Measurements from ENCODE around the gene KRR1. TPM values are rescaled to one million over a fixed set of nuclear protein-coding genes. Genes with fewer than 3 reads are reported as not detected.
"Not testable (repeated sequence)": the region's sequence is repeated elsewhere in the genome, so short reads cannot be mapped to it uniquely, and the experiment has no call there.

The KRR1 gene
- total and polyA plus RNA-seq, 8 donors, result 6.8 to 23.7 (median 17.1) TPM

GRCh38 chr12:75447691-75448393, 63.6 kb downstream of the KRR1 start:
- WGBS, 2 donors, result 33 to 35% methylated on average over 4 of the region's 4 CpGs
- no peak for TF ChIP-seq CTCF (IDR thresholded peaks at IDR 0.05)
- no peak for ATAC-seq
- Histone ChIP-seq H3K27ac (no peak overlapping the region), H3K36me3 (no peaks in the 10 kb centered on the region), H3K9me3 (no peaks in the 10 kb centered on the region), H3K27me3 (no peaks in the 10 kb centered on the region), H3K4me1 (no peaks in the 10 kb centered on the region), H3K4me3 (no peak overlapping the region)
- DNase-seq, result no peak
- intact Hi-C loops (cut with DNase I), result no loop called here
- FAIRE-seq, result no peak

- Histone ChIP-seq H3K4me3 (no peak overlapping the region), H3K36me3 (no peaks in the 10 kb centered on the region), H3K27ac (no peak overlapping the region), H3K27me3 (no peaks in the 10 kb centered on the region), H3K9me3 (no peaks in the 10 kb centered on the region), H3K4me1 (no peaks in the 10 kb centered on the region)
- no peak for TF ChIP-seq CTCF (IDR thresholded peaks at IDR 0.05)
- DNase-seq, result no peak
- intact Hi-C loops (cut with DNase I), result no loop called here
- FAIRE-seq, result no peak
- ATAC-seq, result no peak
Observed at GRCh38 chr12:75446857-75447256, 64.6 kb downstream of the KRR1 start.

- WGBS, 2 donors, result 68 to 74% methylated on average over 7 of the region's 7 CpGs
- H3K4me1 ChIP-seq; H3K9me3 ChIP-seq; H3K27me3 ChIP-seq; H3K4me3 ChIP-seq; FAIRE-seq; DNase-seq; ATAC-seq; intact Hi-C loops (cut with DNase I); H3K27ac ChIP-seq; H3K36me3 ChIP-seq: not testable (repeated sequence)
Observed at GRCh38 chr12:75445137-75445507, 66.3 kb downstream of the KRR1 start.

GRCh38 chr12:75444429-75445136, 66.8 kb downstream of the KRR1 start:
- DNase-seq (no peak), FAIRE-seq (no peak), ATAC-seq (peak in 2 of 4 donors; percentile 67 to 78)
- TF ChIP-seq CTCF (IDR thresholded peaks at IDR 0.05), result no peak
- H3K27ac ChIP-seq, result no peak overlapping the region
- no peaks in the 10 kb centered on the region for H3K4me1 ChIP-seq
- no peaks in the 10 kb centered on the region for H3K36me3 ChIP-seq
- H3K27me3 ChIP-seq, result no peaks in the 10 kb centered on the region
- intact Hi-C loops (cut with DNase I), result no loop called here
- no peak overlapping the region for H3K4me3 ChIP-seq
- WGBS, 2 donors, result 76 to 81% methylated on average over 6 of the region's 6 CpGs
- no peaks in the 10 kb centered on the region for H3K9me3 ChIP-seq

GRCh38 chr12:75443709-75444108, 67.7 kb downstream of the KRR1 start:
- FAIRE-seq, result no peak
- 35 to 40% methylated on average over 3 of the region's 3 CpGs for WGBS, 2 donors
- no peak for TF ChIP-seq CTCF (IDR thresholded peaks at IDR 0.05)
- no peak overlapping the region for H3K27ac ChIP-seq
- no peak for ATAC-seq
- H3K9me3 ChIP-seq, result no peaks in the 10 kb centered on the region
- no peaks in the 10 kb centered on the region for H3K4me1 ChIP-seq
- no peaks in the 10 kb centered on the region for H3K27me3 ChIP-seq
- DNase-seq, result no peak
- H3K4me3 ChIP-seq, result no peak overlapping the region
- no peaks in the 10 kb centered on the region for H3K36me3 ChIP-seq
- intact Hi-C loops (cut with DNase I), result no loop called here

GRCh38 chr12:75442454-75442853, 69.0 kb downstream of the KRR1 start:
- WGBS, 2 donors, result 7 to 17% methylated on average over 3 of the region's 3 CpGs
- H3K36me3 ChIP-seq; ATAC-seq; H3K9me3 ChIP-seq; DNase-seq; H3K27ac ChIP-seq; H3K4me3 ChIP-seq; H3K4me1 ChIP-seq; intact Hi-C loops (cut with DNase I); FAIRE-seq; H3K27me3 ChIP-seq: not testable (repeated sequence)

- H3K36me3 ChIP-seq; H3K27ac ChIP-seq; ATAC-seq; H3K27me3 ChIP-seq; H3K9me3 ChIP-seq; FAIRE-seq; DNase-seq; H3K4me3 ChIP-seq; H3K4me1 ChIP-seq; intact Hi-C loops (cut with DNase I): not testable (repeated sequence)
- 71 to 80% methylated on average over 4 of the region's 4 CpGs for WGBS, 2 donors
Observed at GRCh38 chr12:75441687-75442449, 69.5 kb downstream of the KRR1 start.
